COLO668 (cell line): Measurements from ENCODE around the gene SLC38A2.
"Not testable (repeated sequence)": the region's sequence is repeated elsewhere in the genome, so short reads cannot be mapped to it uniquely, and the experiment has no call there.

Experiments used
- DNase-seq: peaks from one replicate; lab custom pipeline; 2025; ENCODE audit not compliant: unreplicated experiment; lab: John Stamatoyannopoulos, UW

Gene SLC38A2

DNA sequence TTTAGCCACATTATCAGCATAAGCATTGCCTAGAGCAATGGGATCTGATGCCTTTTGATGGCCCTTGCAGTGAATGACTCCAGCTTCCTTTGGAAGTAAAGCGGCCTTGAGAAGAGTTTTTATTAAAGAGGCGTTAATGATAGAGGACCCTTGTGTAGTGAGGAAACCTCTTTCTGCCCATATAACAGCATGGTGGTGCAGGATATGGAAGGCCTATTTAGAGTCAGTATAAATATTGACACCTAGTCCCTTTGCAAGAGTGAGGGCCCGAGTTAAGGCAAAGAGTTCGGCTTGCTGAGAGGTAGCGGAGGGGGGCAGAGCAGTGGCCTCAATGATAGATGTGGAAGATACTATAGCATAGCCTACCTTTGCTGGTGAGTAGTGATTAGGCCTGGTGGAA lies 47.5 kb downstream of the SLC38A2 start:
- not testable (repeated sequence) for DNase-seq

DNA sequence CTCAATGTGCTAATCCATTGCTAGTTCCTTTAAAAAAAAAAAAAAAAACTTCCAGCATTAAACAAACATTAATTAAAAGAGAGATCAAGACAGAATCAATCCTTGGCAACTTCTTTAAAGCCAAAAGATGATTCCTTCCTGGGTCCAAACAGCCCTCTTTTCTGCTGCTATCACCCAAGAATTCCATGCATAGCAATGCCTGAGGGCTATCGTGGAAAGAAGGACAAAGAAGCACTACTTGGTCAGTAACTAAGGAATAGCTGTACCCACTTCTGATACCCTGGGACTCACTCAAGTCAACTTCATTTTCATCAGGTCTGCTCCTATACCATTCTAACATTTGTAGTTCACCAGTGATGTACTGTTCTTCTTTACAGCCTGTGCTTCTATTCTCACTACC lies 51.8 kb downstream of the SLC38A2 start:
- DNase-seq = no peak

DNA sequence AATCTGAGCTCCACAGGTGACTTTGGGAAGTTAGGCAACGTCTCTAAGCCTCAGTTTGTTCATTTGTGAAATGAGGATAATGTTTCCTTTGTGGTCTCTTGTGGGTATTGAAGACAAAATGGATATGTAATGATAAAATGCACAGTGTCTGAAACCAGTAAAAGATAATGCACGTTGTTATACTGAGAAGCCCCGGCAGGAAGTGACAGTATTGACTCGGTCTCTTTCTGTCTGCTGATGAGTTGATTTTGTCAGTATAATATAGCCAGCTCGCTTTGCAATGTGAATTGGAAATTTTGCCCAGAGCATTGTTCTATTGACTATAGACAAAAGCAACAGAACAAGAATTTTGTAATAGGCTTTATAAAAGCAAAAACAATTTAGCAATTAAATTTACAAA lies 54.5 kb downstream of the SLC38A2 start:
- DNase-seq = no peak
